Natural killer cell (primary cell): ENCODE data around the gene GPR180. TPM values are rescaled to one million over a fixed set of nuclear protein-coding genes. Genes with fewer than 3 reads are reported as not detected.

ENCODE experiments used
- ATAC-seq, 3 donors: fragments of 150-1000 bp in 2 of 3; fragments of 200-7000 bp in 1 of 3; cut with Tn5 transposase; 1 replicate in 1 of 3; 2 replicates in 2 of 3; pipeline ENCODE4 v1.10.0; 2021; ENCODE audit warnings: mild to moderate bottlenecking in 2 of 3, moderate library complexity in 2 of 3
- DNase-seq, 2 donors: peaks; one replicate each; pipeline versions ENCODE4 v3.0.0 to v3.0.0-alpha.2; 2013 to 2021; ENCODE audit warnings: mixed read lengths in 1 of 2
- H3K27ac ChIP-seq: one replicate; pipeline ENCODE4 v1.5.1; 2013; ENCODE audit warnings: mild to moderate bottlenecking, low read length
- H3K27me3 ChIP-seq: one replicate; pipeline ENCODE4 v1.6.1; 2013; ENCODE audit warnings: low read length; ENCODE audit not compliant: control insufficient read depth, insufficient read depth
- H3K36me3 ChIP-seq: one replicate; pipeline ENCODE4 v1.6.1; 2013; ENCODE audit warnings: low read length; ENCODE audit not compliant: control insufficient read depth, insufficient read depth
- H3K4me1 ChIP-seq: one replicate; pipeline ENCODE4 v1.6.1; 2013; ENCODE audit warnings: low read length; ENCODE audit not compliant: control insufficient read depth, insufficient read depth
- H3K4me3 ChIP-seq: one replicate; pipeline ENCODE4 v1.5.1; 2013; ENCODE audit warnings: low read length
- H3K9me3 ChIP-seq: one replicate; pipeline ENCODE4 v1.6.1; 2013; ENCODE audit warnings: low read length; ENCODE audit not compliant: control insufficient read depth, insufficient read depth
- H3K27ac Mint-ChIP-seq, 2 donors: one replicate each; pipeline ENCODE4 v1.8.0; 2022; ENCODE audit warnings: mild to moderate bottlenecking in 2 of 2, mixed read lengths in 2 of 2, moderate library complexity in 1 of 2
- H3K27me3 Mint-ChIP-seq, 2 donors: one replicate each; pipeline ENCODE4 v1.8.0; 2022; ENCODE audit warnings: low read depth in 2 of 2, mixed read lengths in 2 of 2
- H3K36me3 Mint-ChIP-seq: one replicate; pipeline ENCODE4 v1.8.0; 2022; ENCODE audit warnings: mixed read lengths
- H3K4me1 Mint-ChIP-seq, 2 donors: one replicate each; pipeline ENCODE4 v1.8.0; 2022; ENCODE audit warnings: mixed read lengths in 2 of 2
- H3K4me3 Mint-ChIP-seq: one replicate; pipeline ENCODE4 v1.8.0; 2022; ENCODE audit warnings: mild to moderate bottlenecking, moderate library complexity, mixed read lengths
- H3K9me3 Mint-ChIP-seq, 2 donors: one replicate each; pipeline ENCODE4 v1.8.0; 2022; ENCODE audit warnings: mixed read lengths in 2 of 2
- CTCF ChIP-seq: fragments of 200-600 bp; IDR thresholded peaks from one replicate; pipeline ENCODE4 v1.8.0; 2022; ENCODE audit warnings: antibody characterized with exemption
- WGBS: methylation state at CpG from one replicate; pipeline ENCODE4 v1.1.7; 2013; ENCODE audit warnings: missing lambda C conversion rate; ENCODE audit not compliant: insufficient coverage; 5-methylcytosine and 5-hydroxymethylcytosine counted together
- intact Hi-C: fragments of 100-400 bp; cut with micrococcal nuclease; formaldehyde crosslinking; loops from one replicate; pipeline ENCODE4 v1.14.2; 2022
- total RNA-seq, 4 donors: library from RNA; stranded (reverse); fragments of 120-200 nt in 1 of 4; gene quantifications; one replicate each; pipeline versions ENCODE4 v1.2.3 to v1.2.4, GENCODE V29; 2013 to 2022

Gene GPR180
- total RNA-seq, 3 donors from 2014 or later (not counting 1 experiment from before 2014, with no cell fraction given), result 2.0 to 2.9 (median 2.7) TPM

- H3K27me3 ChIP-seq, result no peaks in the 10 kb centered on the region
- H3K27ac Mint-ChIP-seq, result no peak overlapping the region
- no peaks in the 10 kb centered on the region for H3K9me3 Mint-ChIP-seq
- WGBS, result 100% methylated on average over 1 of the region's 1 CpG
- H3K4me1 Mint-ChIP-seq, result no peaks in the 10 kb centered on the region
- no peak overlapping the region for H3K4me3 Mint-ChIP-seq
- no peaks in the 10 kb centered on the region for H3K27me3 Mint-ChIP-seq
- peaks cover 16% of the 10 kb centered on the region for H3K36me3 Mint-ChIP-seq
- DNase-seq (no peak), ATAC-seq (no peak)
- no peaks in the 10 kb centered on the region for H3K4me1 ChIP-seq
- H3K36me3 ChIP-seq, result peaks cover 34% of the 10 kb centered on the region
- TF ChIP-seq CTCF, result no peak
- intact Hi-C loops, result no loop called here
- no peaks in the 10 kb centered on the region for H3K9me3 ChIP-seq
- H3K27ac ChIP-seq, result no peak overlapping the region
- no peak overlapping the region for H3K4me3 ChIP-seq
These were observed 33.2 kb upstream of the GPR180 start for GRCh38 chr13:94568443-94568842.

GRCh38 chr13:94569615-94570014 lies 32.0 kb upstream of the GPR180 start:
- 97% methylated on average over 3 of the region's 3 CpGs for WGBS
- Mint-ChIP-seq H3K4me3 (no peak overlapping the region), H3K27ac (no peak overlapping the region), H3K4me1 (no peaks in the 10 kb centered on the region), H3K9me3 (no peaks in the 10 kb centered on the region), H3K36me3 (peaks cover 16% of the 10 kb centered on the region), H3K27me3 (no peaks in the 10 kb centered on the region)
- intact Hi-C loops, result no loop called here
- no peak overlapping the region for H3K27ac ChIP-seq
- ATAC-seq (no peak), DNase-seq (no peak)
- no peaks in the 10 kb centered on the region for H3K27me3 ChIP-seq
- no peaks in the 10 kb centered on the region for H3K9me3 ChIP-seq
- H3K4me1 ChIP-seq, result no peaks in the 10 kb centered on the region
- H3K4me3 ChIP-seq, result no peak overlapping the region
- no peak for TF ChIP-seq CTCF
- peaks cover 44% of the 10 kb centered on the region for H3K36me3 ChIP-seq

- Histone ChIP-seq H3K36me3 (peaks cover 83% of the 10 kb centered on the region), H3K4me3 (no peak overlapping the region), H3K4me1 (no peaks in the 10 kb centered on the region), H3K27me3 (no peaks in the 10 kb centered on the region), H3K27ac (no peak overlapping the region), H3K9me3 (no peaks in the 10 kb centered on the region)
- Mint-ChIP-seq H3K27ac (no peak overlapping the region), H3K27me3 (no peaks in the 10 kb centered on the region), H3K36me3 (peaks cover 21% of the 10 kb centered on the region), H3K4me3 (no peak overlapping the region), H3K9me3 (no peaks in the 10 kb centered on the region), H3K4me1 (no peaks in the 10 kb centered on the region)
- ATAC-seq, result no peak
- TF ChIP-seq CTCF, result no peak
- no peak for DNase-seq
- WGBS, result 100% methylated on average over 1 of the region's 1 CpG
- intact Hi-C loops, result no loop called here
These were observed 22.6 kb upstream of the GPR180 start for GRCh38 chr13:94579063-94579462.

GRCh38 chr13:94583926-94584325 lies 17.7 kb upstream of the GPR180 start:
- Mint-ChIP-seq H3K27me3 (no peaks in the 10 kb centered on the region), H3K9me3 (no peaks in the 10 kb centered on the region), H3K4me3 (no peak overlapping the region), H3K4me1 (peaks cover 7 to 13% of the 10 kb centered on the region in 2 donors), H3K36me3 (peaks cover 25% of the 10 kb centered on the region), H3K27ac (no peak overlapping the region)
- DNase-seq (no peak), ATAC-seq (no peak)
- no peaks in the 10 kb centered on the region for H3K4me1 ChIP-seq
- no peak for TF ChIP-seq CTCF
- peaks cover 60% of the 10 kb centered on the region for H3K36me3 ChIP-seq
- no CpG with 5 or more reads among the region's 1 CpG for WGBS
- H3K27ac ChIP-seq, result no peak overlapping the region
- H3K9me3 ChIP-seq, result no peaks in the 10 kb centered on the region
- H3K4me3 ChIP-seq, result no peak overlapping the region
- H3K27me3 ChIP-seq, result no peaks in the 10 kb centered on the region
- intact Hi-C loops, result no loop called here
